IPS-11a (cell line): ENCODE data around the gene MUTYH.
"Not testable (repeated sequence)": the region's sequence is repeated elsewhere in the genome, so short reads cannot be mapped to it uniquely, and the experiment has no call there.

Source experiments
- H3K4me3 ChIP-seq: one replicate; pipeline ENCODE4 v1.5.1; 2013; ENCODE audit warnings: low read depth, low read length, control low read depth

The MUTYH gene

DNA sequence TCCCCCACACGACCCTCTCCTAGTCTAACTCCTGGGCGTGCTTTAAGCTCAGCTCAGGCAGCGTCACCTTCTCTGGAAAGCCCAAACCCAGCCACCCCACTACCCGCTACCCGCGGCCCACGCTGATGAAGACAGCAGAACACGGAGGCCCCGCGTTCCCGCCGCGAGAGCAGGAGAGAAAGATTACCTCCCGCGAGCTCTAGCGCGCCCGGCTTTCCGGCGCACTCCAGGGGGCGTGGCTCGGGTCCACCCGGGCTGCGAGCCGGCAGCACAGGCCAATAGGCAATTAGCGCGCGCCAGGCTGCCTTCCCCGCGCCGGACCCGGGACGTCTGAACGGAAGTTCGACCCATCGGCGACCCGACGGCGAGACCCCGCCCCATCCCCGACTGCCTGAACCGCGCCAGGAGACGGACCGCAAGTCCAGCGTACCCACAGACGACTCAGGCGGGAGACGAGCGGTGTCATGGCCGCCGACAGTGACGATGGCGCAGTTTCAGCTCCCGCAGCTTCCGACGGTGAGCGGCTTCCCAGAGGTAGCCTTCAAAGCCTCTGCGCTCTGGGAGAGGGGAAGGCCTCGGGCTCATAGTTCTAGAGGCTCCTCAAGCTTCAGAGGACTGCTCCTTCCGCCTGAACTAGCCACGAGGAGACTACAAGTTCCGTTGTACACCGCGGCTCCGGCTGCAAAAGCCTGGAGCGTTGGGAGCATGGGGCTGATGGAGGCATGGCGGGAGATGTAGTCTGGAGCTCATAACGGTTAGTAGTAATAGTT is at the start of gene MUTYH, which contains the start of gene TOE1:
Gene MUTYH, minus strand, starts transcription at position 652 of the 770 bp plus-strand sequence. CDS start 5,935 bp downstream, outside the sequence.
Gene TOE1, plus strand, starts transcription at position 382 of the 770 bp plus-strand sequence. Its CDS starts 83 bp downstream, at position 465.
- peak within 1 kb of the TSS; percentile 98 for H3K4me3 ChIP-seq

DNA sequence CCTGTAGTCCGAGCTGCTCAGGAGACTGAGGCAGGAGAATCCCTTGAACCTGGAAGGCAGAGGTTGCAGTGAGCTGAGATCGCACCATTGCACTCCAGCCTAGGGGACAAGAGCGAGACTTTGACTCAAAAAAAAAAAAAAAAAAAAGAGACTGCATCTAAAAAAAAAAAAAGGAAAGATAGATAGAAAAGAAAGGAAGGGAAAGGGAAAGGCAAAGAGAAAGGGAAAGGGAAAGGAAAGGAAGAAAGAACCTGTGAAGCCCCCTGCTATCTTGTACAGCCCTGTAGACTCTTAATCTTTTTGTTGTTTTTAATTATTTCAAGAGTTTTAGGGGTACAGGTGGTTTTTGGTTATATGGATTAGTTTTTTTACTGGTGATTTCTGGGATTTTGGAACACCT is 46.0 kb upstream of the MUTYH start:
- H3K4me3 ChIP-seq: no peak overlapping the region

- H3K4me3 ChIP-seq: no peak overlapping the region
These were observed 45.1 kb upstream of the MUTYH start for GRCh38 chr1:45385302-45385701.

DNA sequence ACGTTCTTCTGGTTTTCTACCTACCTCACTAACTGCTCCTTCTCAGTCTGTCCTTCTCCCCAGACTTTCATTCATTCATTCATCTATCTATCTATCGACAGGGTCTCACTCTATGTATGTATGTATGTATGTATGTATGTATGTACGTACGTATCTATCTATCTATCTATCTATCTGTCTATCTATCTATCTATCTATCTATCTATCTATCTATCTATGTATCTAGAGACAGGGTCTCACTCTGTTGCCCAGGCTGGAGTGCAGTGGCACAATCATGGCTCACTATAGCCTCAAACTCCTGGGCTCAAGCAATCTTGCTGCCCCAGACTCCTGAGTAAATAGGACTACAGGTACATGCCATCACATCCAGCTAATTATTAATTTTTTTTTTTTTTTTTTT is 44.0 kb upstream of the MUTYH start:
- not testable (repeated sequence) for H3K4me3 ChIP-seq

DNA sequence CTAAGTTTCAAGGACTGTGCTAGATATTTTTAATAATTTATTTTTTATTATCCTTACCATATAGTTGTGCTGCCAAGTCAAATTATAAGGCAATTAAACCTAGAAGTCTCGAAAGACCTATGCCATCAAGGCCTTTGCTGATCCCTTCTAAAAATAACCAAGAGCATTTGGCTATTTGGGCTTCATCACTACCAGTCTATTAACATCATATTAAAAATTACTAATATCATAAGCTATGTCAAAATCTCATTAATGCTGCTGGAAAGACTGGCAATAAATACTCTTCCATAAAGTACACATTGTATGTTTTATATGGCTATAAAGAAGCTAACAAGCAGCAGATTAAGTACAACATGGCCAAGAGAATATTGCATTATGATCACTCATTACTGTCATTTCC is 43.0 kb upstream of the MUTYH start:
- no peak overlapping the region for H3K4me3 ChIP-seq

DNA sequence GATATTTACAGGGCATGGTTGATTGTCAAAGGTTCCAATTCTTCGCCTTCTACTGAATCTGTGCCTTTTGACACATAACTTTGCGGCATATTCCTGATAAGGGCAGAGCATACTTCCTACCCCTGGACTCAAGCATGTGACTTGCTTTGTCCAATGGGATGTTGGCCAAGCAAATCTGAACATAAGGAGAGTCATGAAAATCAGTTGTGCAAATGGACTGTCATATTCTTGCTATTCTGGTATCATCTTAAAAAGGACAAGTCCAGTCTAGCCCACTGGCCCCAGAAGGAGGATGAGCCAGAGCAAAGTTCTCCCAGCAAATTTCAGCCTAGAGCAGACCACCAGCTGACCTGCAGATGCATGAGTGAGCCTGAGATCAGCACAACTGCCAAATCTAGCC is 41.0 kb upstream of the MUTYH start:
- H3K4me3 ChIP-seq: no peak overlapping the region

- H3K4me3 ChIP-seq: no peak overlapping the region
These were observed 40.5 kb upstream of the MUTYH start for GRCh38 chr1:45380730-45381129.

DNA sequence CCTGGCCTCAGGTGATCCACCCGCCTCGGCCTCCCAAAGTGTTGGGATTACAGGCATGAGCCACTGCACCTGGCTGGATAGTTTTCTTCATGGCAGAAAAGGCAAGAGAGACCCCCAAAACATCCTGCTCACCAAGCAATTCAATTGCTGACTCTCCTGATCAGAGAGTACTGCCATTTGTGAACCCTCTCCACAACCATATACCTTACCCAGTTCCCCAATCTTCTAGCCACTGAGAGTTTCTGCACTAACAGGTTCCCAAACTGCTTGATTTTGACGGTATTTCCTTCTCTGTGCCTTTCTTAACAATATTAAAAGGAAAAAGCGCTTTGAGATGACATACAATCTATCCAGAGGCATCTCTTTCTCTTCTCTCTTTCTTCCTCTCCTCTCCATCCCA is 39.9 kb upstream of the MUTYH start:
- no peak overlapping the region for H3K4me3 ChIP-seq

- no peak overlapping the region for H3K4me3 ChIP-seq
These were observed 39.3 kb upstream of the MUTYH start for GRCh38 chr1:45379524-45379923.

- H3K4me3 ChIP-seq: no peak overlapping the region
These were observed 37.9 kb upstream of the MUTYH start for GRCh38 chr1:45378184-45378583.

DNA sequence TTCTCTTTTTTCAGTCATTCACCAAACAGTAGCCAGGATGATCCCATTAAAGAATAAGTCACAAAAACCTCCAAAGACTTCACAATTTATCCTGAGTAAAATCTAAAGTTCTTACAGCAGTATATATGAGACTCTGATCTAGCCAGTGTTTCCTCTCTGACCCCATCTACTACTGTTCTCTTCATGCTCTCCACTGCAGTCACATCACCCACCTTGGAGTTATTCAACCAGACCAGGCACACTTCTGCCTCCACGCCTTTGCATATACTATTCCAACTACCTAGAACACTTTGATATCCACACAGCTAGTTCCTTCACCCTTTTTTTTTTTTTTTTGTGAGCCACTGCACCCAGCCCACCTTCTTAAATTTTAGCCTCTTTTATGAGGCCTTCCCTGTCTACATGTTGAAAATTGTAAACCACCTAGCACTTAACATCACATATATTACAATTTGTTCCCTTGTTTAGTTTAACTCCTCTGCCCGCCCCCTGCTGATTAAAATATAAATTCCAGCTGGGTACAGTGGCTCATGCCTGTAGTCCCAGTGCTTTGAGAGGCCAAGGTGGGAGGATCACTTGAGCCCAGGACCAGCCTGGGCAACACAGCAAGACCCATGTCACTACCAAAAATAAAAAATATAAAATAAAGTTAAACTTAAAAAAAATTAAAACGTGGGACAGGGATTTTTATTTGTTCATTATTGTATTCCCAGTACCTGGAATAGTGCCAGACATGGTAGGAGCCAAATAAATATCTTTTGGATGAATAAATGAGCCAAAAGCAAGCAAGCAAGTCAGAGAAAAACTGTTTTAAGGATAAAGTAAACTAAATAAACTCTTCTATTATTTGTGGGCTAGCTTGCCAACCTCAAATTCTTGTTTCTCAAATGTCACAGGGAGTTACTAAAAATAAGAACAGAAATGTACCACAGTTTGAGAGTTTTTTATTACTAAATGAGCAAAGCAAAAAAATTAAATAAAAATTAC is 35.2 kb upstream of the MUTYH start:
- no peak overlapping the region for H3K4me3 ChIP-seq

- H3K4me3 ChIP-seq: no peak overlapping the region
These were observed 33.3 kb upstream of the MUTYH start for GRCh38 chr1:45373573-45373972.

DNA sequence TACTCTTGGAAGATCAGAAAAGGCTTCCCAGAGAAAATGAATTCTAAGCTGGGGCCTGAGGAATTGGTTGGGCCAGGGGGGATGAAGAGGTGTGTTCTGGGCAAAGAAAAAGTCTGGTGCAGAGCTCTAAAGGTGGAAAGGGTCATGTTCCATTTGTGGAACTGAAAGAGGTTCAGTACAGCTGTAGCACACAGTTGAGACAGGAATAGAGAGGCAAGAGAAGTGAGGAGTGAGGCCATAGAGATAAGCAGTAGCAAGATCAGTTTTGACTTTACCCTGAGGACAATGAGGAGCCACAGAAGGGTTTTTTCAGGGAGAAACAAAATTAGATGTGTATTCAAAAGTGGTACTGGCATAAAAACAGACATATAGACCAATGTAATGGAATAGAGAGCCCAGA is 30.3 kb upstream of the MUTYH start:
- no peak overlapping the region for H3K4me3 ChIP-seq

- H3K4me3 ChIP-seq: no peak overlapping the region
These were observed 24.8 kb upstream of the MUTYH start for GRCh38 chr1:45365051-45365450.

- H3K4me3 ChIP-seq: no peak overlapping the region
These were observed 24.1 kb upstream of the MUTYH start for GRCh38 chr1:45364294-45364693.

- H3K4me3 ChIP-seq: not testable (repeated sequence)
These were observed 20.7 kb upstream of the MUTYH start for GRCh38 chr1:45360981-45361380.

DNA sequence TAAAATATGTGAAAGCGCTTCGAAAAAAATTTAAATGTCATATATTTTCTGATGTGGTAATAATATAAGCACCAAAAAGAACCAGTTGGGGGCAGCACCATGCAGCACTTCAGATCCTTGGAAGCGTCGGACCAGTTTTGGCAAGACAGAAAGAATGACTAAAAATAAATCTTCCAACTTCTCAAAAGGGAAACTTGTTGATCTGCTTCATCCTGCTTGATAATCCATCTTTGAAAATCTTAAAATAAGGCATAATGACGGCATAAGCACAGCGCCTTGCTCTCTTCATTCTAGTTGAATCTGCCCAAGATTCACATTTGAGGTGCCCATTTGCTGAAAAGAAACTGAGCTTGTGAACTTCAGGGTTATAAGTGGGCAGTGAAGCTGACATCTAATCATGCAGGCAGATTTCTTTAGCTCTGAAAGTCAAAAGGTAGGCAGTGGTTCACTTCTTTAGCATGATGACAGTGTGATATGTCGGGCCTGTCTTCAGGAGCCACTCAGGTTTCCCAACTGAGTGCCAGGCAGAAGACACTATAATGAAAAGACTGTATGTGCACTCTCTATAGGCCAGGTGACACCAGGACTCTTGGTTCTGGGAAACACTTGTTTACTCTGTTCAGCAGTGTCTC is 19.8 kb upstream of the MUTYH start:
- H3K4me3 ChIP-seq: no peak overlapping the region

DNA sequence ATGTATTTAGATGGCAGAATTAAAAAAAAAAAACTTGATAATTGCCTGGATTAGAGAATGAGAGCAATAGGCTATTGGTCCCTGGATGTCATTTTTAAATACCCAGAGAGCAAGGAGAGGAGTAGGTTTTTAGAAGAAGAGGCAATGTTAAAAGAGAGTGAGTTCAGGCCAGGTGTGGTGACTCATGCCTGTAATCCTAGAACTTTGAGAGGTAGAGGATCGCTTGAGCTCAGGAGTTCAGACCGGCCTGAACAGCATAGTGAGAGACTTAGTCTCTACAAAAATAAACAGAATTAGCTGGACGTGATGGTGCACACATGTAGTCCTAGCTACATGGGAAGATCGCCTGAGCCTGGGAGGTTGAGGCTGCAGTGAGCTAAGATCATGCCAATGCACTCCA is 15.9 kb upstream of the MUTYH start:
- H3K4me3 ChIP-seq: no peak overlapping the region

DNA sequence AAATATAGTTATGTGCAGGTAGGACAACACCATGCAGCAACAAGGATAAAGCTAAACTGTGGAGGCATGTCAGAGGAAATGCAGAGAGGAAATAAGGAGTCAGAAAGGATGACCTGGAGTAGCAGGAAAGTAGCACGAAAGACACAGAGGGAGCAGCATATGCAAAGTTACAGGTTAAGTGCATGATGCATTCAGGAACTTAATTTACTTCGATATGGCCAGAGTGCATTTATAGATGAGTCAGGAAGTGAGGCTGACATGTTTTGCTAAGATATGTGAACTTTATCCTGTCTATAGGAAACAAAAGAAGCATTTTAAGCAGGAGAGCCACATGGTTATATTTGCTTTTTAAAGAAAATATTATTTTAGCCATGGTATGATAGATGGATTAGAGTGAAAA is 15.4 kb upstream of the MUTYH start:
- H3K4me3 ChIP-seq: no peak overlapping the region

DNA sequence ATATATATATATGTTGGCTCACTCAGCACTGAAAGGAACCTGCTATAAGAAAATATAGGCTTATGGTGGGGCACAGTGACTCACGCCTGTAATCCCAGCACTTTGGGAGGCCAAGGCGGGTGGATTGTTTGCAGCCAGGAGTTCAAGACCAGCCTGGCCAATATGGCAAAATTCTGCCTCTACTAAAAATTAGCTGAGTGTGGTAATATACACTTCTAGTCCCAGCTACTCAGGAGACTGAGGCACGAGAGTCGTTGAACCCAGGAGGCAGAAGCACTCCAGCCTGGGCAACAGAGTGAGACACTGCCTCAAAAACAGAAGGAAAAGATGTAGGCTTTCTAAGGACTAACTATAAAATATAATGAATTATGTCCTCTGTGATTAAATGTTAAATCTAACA is 14.6 kb upstream of the MUTYH start:
- no peak overlapping the region for H3K4me3 ChIP-seq

- H3K4me3 ChIP-seq: no peak overlapping the region
These were observed 13.4 kb upstream of the MUTYH start for GRCh38 chr1:45353685-45354084.
